HFF-Myc (cell line): ENCODE results near the gene OPHN1.

Experiments
- DNase-seq: peaks from one replicate; pipeline ENCODE4 v3.0.0-alpha.2; 2011; ENCODE audit warnings: low read depth; ENCODE audit errors: extremely low read depth
- H3K4me3 ChIP-seq: replicated peaks from 2 replicates; pipeline ENCODE4 v1.5.1; 2011; ENCODE audit warnings: low read depth, mild to moderate bottlenecking, control low read depth, low read length
- CTCF ChIP-seq: IDR thresholded peaks from 2 replicates; pipeline ENCODE4 v1.5.1; 2012; ENCODE audit warnings: mild to moderate bottlenecking, low read depth, low read length, control low read depth; ENCODE audit errors: missing control alignments

OPHN1 gene

GRCh38 chrX:68440940-68441339 is 7.6 kb upstream of the OPHN1 start:
- no peak for TF ChIP-seq CTCF
- DNase-seq: peak; percentile 47
- no peak overlapping the region for H3K4me3 ChIP-seq

- no peak for TF ChIP-seq CTCF
- no peak for DNase-seq
- no peak overlapping the region for H3K4me3 ChIP-seq
Measured at GRCh38 chrX:68440442-68440841, 7.1 kb upstream of the OPHN1 start.

- no peak for TF ChIP-seq CTCF
- no peak overlapping the region for H3K4me3 ChIP-seq
- DNase-seq: no peak
Measured at GRCh38 chrX:68439341-68439740, 6.0 kb upstream of the OPHN1 start.

GRCh38 chrX:68438575-68438974 is 5.3 kb upstream of the OPHN1 start:
- TF ChIP-seq CTCF: no peak

GRCh38 chrX:68433981-68434299 is 645 bp upstream of the OPHN1 start:
- no peak for DNase-seq
- peak overlapping the region; percentile 52 for H3K4me3 ChIP-seq
- no peak for TF ChIP-seq CTCF

More at GRCh38 chrX:68438575-68438974, 5.3 kb upstream of the OPHN1 start:
- no peak overlapping the region for H3K4me3 ChIP-seq
- DNase-seq: no peak

- peak overlapping the region; percentile 52 for H3K4me3 ChIP-seq
- no peak for TF ChIP-seq CTCF
- DNase-seq: no peak
Measured at GRCh38 chrX:68432648-68433047, 647 bp downstream of the OPHN1 start.

- no peak overlapping the region for H3K4me3 ChIP-seq
- TF ChIP-seq CTCF: no peak
- DNase-seq: no peak
Measured at GRCh38 chrX:68431836-68432235, 1.5 kb downstream of the OPHN1 start.
